Lower leg skin (tissue), 4 donors: ENCODE measurements around the gene MAN2A1. TPM values are rescaled to one million over a fixed set of nuclear protein-coding genes. Genes with fewer than 3 reads are reported as not detected.

Experiments
- DNase-seq, 2 donors: peaks; one replicate each; pipeline ENCODE4 v3.0.0-alpha.2; 2019; ENCODE audit warnings: low spot score in 2 of 2
- H3K4me3 ChIP-seq: fragments of 200-600 bp; sonication (generic); 2 replicates; pipeline ENCODE4 v1.5.1; 2017; ENCODE audit warnings: mild to moderate bottlenecking, low read depth; ENCODE audit not compliant: poor library complexity, severe bottlenecking
- CTCF ChIP-seq, 3 donors: fragments of 450-650 bp; IDR thresholded peaks; one replicate each; pipeline ENCODE4 v1.5.1; 2016; ENCODE audit warnings: antibody characterized with exemption in 3 of 3, mild to moderate bottlenecking in 3 of 3, moderate library complexity in 2 of 3
- POLR2A ChIP-seq, 2 donors: fragments of 450-650 bp; IDR thresholded peaks; one replicate each; pipeline ENCODE4 v1.6.1; 2016 to 2017; ENCODE audit warnings: antibody characterized with exemption in 2 of 2, mild to moderate bottlenecking in 1 of 2, moderate library complexity in 1 of 2
- WGBS, 2 donors: methylation state at CpG; one replicate each; pipeline ENCODE4 v1.1.5; 2018; 5-methylcytosine and 5-hydroxymethylcytosine counted together
- intact Hi-C: fragments of 100-400 bp; cut with DNase I; formaldehyde crosslinking; loops from one replicate; pipeline ENCODE4 v1.15.0; 2023; ENCODE audit warnings: low total_unique reads
- total RNA-seq, 4 donors: library from RNA; depleted of rRNA; stranded (reverse); fragments of >200 nt; gene quantifications; one replicate each; pipeline ENCODE4 v1.1.0, GENCODE V29; 2016

The MAN2A1 gene
- total RNA-seq, 4 donors from 2014 or later = 35.0 to 45.8 (median 40.2) TPM

GRCh38 chr5:109898269-109899162 lies 208.8 kb downstream of the MAN2A1 start:
- intact Hi-C loops = no loop called here
- WGBS, 2 donors = 65 to 67% methylated on average over 9 of the region's 9 CpGs
- TF ChIP-seq CTCF (IDR thresholded peaks at IDR 0.05) (no peak), POLR2A (IDR thresholded peaks at IDR 0.05) (no peak)
- H3K4me3 ChIP-seq = no peak overlapping the region
- no peak for DNase-seq

GRCh38 chr5:109899163-109899535 lies 209.4 kb downstream of the MAN2A1 start:
- no peak overlapping the region for H3K4me3 ChIP-seq
- WGBS, 2 donors = 55 to 58% methylated on average over 8 of the region's 8 CpGs
- intact Hi-C loops = no loop called here
- DNase-seq = no peak
- TF ChIP-seq CTCF (IDR thresholded peaks at IDR 0.05) (no peak), POLR2A (IDR thresholded peaks at IDR 0.05) (no peak)

GRCh38 chr5:109900461-109900860 lies 210.7 kb downstream of the MAN2A1 start:
- intact Hi-C loops = no loop called here
- DNase-seq = no peak
- TF ChIP-seq CTCF (IDR thresholded peaks at IDR 0.05) = no peak
- TF ChIP-seq POLR2A (IDR thresholded peaks at IDR 0.05) = no peak
- H3K4me3 ChIP-seq = no peak overlapping the region
- WGBS, 2 donors = 87 to 92% methylated on average over 3 of the region's 3 CpGs

GRCh38 chr5:109900911-109901627 lies 211.3 kb downstream of the MAN2A1 start:
- H3K4me3 ChIP-seq = no peak overlapping the region
- no peak for DNase-seq
- intact Hi-C loops = no loop called here
- TF ChIP-seq CTCF (IDR thresholded peaks at IDR 0.05) (no peak), POLR2A (IDR thresholded peaks at IDR 0.05) (no peak)
- WGBS, 2 donors = 88 to 94% methylated on average over 3 of the region's 3 CpGs

- 80 to 100% methylated on average over 1 of the region's 1 CpG for WGBS, 2 donors
- no peak overlapping the region for H3K4me3 ChIP-seq
- TF ChIP-seq POLR2A (IDR thresholded peaks at IDR 0.05) (no peak), CTCF (IDR thresholded peaks at IDR 0.05) (no peak)
- intact Hi-C loops = no loop called here
- DNase-seq = no peak
Measured at GRCh38 chr5:109901628-109901981, 211.9 kb downstream of the MAN2A1 start.
